CD4-positive, alpha-beta T cell treated with Interleukin-15 for 1 hour (primary cell): ENCODE measurements around the gene IGIP.
A peak's percentile ranks its signal among the peaks of the same experiment; 100 is the strongest.

Experiments used
- DNase-seq: peaks from one replicate; pipeline ENCODE4 v3.0.0-alpha.2; 2020

Gene IGIP

GRCh38 chr5:140111859-140112551 is 13.7 kb upstream of the IGIP start:
- no peak for DNase-seq

GRCh38 chr5:140112685-140113179 is 13.0 kb upstream of the IGIP start:
- no peak for DNase-seq

- peak; percentile 19 for DNase-seq
Measured at GRCh38 chr5:140113180-140113698, 12.5 kb upstream of the IGIP start.

GRCh38 chr5:140113699-140114263 is 12.0 kb upstream of the IGIP start, which contains the start of gene PURA:
Gene PURA, plus strand, starts transcription at chr5:140114109. Its CDS starts 73 bp downstream, at chr5:140114182.
- peak; percentile 97 for DNase-seq

- DNase-seq = peak; percentile 51
Measured at GRCh38 chr5:140114341-140115185, 11.2 kb upstream of the IGIP start.

GRCh38 chr5:140115186-140115500 is 10.6 kb upstream of the IGIP start:
- no peak for DNase-seq

- DNase-seq = no peak
Measured at GRCh38 chr5:140116716-140117115, 9.0 kb upstream of the IGIP start.

- no peak for DNase-seq
Measured at GRCh38 chr5:140117523-140117922, 8.2 kb upstream of the IGIP start.

GRCh38 chr5:140118302-140118936 is 7.3 kb upstream of the IGIP start:
- DNase-seq = no peak

- no peak for DNase-seq
Measured at GRCh38 chr5:140126315-140127012, 727 bp downstream of the IGIP start.

- no peak for DNase-seq
Measured at GRCh38 chr5:140128376-140128775, 2.6 kb downstream of the IGIP start.

- no peak for DNase-seq
Measured at GRCh38 chr5:140130949-140131733, 5.4 kb downstream of the IGIP start.

- no peak for DNase-seq
Measured at GRCh38 chr5:140131967-140132409, 6.3 kb downstream of the IGIP start.

- DNase-seq = no peak
Measured at GRCh38 chr5:140133514-140134167, 7.9 kb downstream of the IGIP start.

GRCh38 chr5:140134277-140134935 is 8.7 kb downstream of the IGIP start:
- no peak for DNase-seq

- no peak for DNase-seq
Measured at GRCh38 chr5:140135127-140135526, 9.4 kb downstream of the IGIP start.

GRCh38 chr5:140136624-140137023 is 10.9 kb downstream of the IGIP start:
- no peak for DNase-seq

GRCh38 chr5:140140435-140140834 is 14.7 kb downstream of the IGIP start:
- no peak for DNase-seq

GRCh38 chr5:140141241-140141640 is 15.5 kb downstream of the IGIP start:
- no peak for DNase-seq

- no peak for DNase-seq
Measured at GRCh38 chr5:140142246-140142645, 16.5 kb downstream of the IGIP start.
